Hepatocyte (in vitro differentiated cells): ENCODE results near the gene DENND1C.

Source experiments
- CTCF ChIP-seq: fragments of 200-600 bp; sonication (generic); IDR thresholded peaks from 2 replicates; pipeline ENCODE4 v1.5.1; 2016; ENCODE audit warnings: antibody characterized with exemption, mild to moderate bottlenecking; ENCODE audit not compliant: poor library complexity
- EZH2 ChIP-seq: fragments of 200-600 bp; sonication (generic); IDR thresholded peaks from 2 replicates; pipeline ENCODE4 v1.6.1; 2016; ENCODE audit warnings: antibody characterized with exemption, mild to moderate bottlenecking, borderline replicate concordance

- TF ChIP-seq CTCF (no peak), EZH2 (peak; percentile 4)
These were observed 19.5 kb upstream of the DENND1C start for GRCh38 chr19:6500837-6501739.
